Muscle layer of colon (tissue), 2 donors: ENCODE results near the gene MAP3K14.
A peak's percentile ranks its signal among the peaks of the same experiment; 100 is the strongest.
"Not testable (repeated sequence)": the region's sequence is repeated elsewhere in the genome, so short reads cannot be mapped to it uniquely, and the experiment has no call there.

Experiments used
- H3K27ac ChIP-seq: one replicate; pipeline ENCODE4 v1.7.0; 2013; ENCODE audit warnings: low read depth, mild to moderate bottlenecking, low read length, moderate library complexity
- H3K27me3 ChIP-seq, 2 donors: one replicate each; pipeline ENCODE4 v1.7.0; 2013; ENCODE audit warnings: low read length in 2 of 2, mild to moderate bottlenecking in 2 of 2; ENCODE audit not compliant: insufficient read depth in 2 of 2, control insufficient read depth in 1 of 2
- H3K36me3 ChIP-seq: one replicate; pipeline ENCODE4 v1.7.0; 2013; ENCODE audit warnings: mild to moderate bottlenecking, low read length; ENCODE audit not compliant: insufficient read depth
- H3K4me1 ChIP-seq: one replicate; pipeline ENCODE4 v1.7.0; 2013; ENCODE audit warnings: mild to moderate bottlenecking, low read length; ENCODE audit not compliant: insufficient read depth
- H3K4me3 ChIP-seq, 2 donors: one replicate each; pipeline ENCODE4 v1.7.0; 2013; ENCODE audit warnings: low read length in 2 of 2, low read depth in 1 of 2, mild to moderate bottlenecking in 1 of 2, moderate library complexity in 1 of 2
- H3K9ac ChIP-seq: one replicate; pipeline ENCODE4 v1.7.0; 2013; ENCODE audit warnings: low read length
- H3K9me3 ChIP-seq: one replicate; pipeline ENCODE4 v1.7.0; 2013; ENCODE audit warnings: mild to moderate bottlenecking, low read length
- donor health status: abdominal sarcoma.
- donor health status: Adenocarcinoma of cecum.

Gene MAP3K14

DNA sequence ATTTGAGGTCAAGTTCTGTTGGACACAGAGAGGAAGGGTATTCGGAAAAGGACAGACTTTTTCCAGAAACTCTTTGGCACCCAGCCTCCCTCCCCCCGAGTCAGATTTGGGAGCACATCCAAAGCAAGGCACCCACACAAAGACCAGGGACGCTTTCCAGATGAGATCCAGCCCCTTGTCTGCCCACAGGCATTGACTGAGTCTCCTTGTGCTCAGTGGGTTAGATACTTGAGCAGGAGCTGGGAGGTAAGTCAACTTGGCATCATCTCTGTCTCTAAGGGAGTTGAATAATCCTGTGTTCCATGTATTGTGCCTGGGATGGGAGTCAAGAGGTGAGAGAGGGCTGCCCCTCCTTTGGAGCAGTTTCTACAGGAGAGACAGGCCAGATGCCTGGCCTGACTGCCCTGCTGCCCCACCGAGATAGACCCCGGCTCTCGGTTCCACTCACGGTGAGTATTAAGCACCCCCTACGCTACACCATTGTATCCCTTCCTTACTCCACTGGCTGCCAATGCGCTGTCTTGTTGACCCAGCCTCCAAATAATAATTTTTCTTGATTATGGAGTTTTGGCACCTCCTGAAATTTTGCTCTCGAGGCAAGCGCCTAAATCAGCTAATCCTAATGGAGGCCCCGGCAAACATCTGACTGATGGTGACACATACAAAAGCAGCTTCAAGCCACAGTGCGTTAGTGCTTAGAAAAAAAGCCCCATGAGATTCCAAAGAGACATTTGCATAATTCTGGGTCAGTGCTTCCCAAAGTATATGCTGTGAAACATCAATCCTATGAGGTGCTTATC, 29.6 kb upstream of the MAP3K14 start:
- H3K27ac ChIP-seq: peak overlapping the region; percentile 35
- H3K9ac ChIP-seq: no peak overlapping the region
- H3K27me3 ChIP-seq: no peaks in the 10 kb centered on the region
- peaks cover 27% of the 10 kb centered on the region for H3K4me1 ChIP-seq
- H3K36me3 ChIP-seq: no peaks in the 10 kb centered on the region
- H3K4me3 ChIP-seq: no peak overlapping the region
- no peaks in the 10 kb centered on the region for H3K9me3 ChIP-seq

DNA sequence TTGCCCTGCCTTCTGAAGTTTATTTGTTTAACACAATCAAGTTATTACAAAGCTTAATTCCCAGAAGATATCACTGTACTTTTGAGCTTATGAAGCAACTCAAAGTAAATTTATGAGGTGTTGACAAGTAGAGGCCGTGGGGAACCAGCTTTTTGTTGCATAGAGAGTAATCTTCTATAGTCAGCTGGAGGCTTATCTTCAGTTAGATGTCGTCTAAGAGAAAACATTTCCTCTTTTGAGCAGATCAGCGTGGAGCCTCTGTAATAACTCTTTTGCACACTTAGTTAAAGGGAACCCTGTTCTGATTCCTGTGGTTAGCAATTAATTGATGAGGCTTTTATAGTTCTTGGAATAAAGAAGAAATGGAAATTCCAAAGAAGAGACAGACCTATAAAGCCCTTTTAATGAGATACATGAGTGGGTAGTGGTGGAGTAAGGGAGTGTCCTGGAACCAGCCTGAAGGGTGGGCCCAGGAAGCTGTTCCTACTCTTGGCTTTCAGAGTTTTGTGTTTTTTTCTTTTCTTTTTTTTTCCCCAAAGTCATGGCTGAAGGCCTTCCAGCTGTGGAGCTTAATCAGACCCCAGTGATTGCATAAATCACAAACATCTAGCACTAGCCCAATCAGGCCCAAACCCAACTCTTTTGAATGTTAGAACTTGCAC, 28.9 kb upstream of the MAP3K14 start:
- Histone ChIP-seq H3K9me3 (no peaks in the 10 kb centered on the region), H3K27ac (peak overlapping the region; percentile 52), H3K4me1 (peaks cover 27% of the 10 kb centered on the region), H3K36me3 (no peaks in the 10 kb centered on the region), H3K27me3 (no peaks in the 10 kb centered on the region), H3K4me3 (no peak overlapping the region), H3K9ac (no peak overlapping the region)

DNA sequence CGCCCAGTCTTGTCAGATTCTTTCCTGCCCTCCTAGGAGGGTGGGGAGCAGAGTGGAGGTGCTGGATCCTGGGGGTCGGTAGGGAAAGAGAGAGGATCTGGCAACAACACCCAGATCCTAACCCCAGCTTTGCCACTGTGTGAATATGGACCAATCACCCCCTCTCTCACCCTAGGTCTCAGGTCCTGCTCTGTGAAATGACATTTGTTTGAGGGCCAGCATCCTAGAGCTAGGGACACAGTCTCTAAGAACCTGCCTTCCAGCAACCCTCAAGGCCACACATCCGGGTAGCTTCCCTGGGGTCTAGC, 28.4 kb upstream of the MAP3K14 start:
- Histone ChIP-seq H3K4me1 (peaks cover 27% of the 10 kb centered on the region), H3K9me3 (no peaks in the 10 kb centered on the region), H3K27ac (peak overlapping the region; percentile 52), H3K4me3 (no peak overlapping the region), H3K36me3 (no peaks in the 10 kb centered on the region), H3K27me3 (no peaks in the 10 kb centered on the region), H3K9ac (no peak overlapping the region)

DNA sequence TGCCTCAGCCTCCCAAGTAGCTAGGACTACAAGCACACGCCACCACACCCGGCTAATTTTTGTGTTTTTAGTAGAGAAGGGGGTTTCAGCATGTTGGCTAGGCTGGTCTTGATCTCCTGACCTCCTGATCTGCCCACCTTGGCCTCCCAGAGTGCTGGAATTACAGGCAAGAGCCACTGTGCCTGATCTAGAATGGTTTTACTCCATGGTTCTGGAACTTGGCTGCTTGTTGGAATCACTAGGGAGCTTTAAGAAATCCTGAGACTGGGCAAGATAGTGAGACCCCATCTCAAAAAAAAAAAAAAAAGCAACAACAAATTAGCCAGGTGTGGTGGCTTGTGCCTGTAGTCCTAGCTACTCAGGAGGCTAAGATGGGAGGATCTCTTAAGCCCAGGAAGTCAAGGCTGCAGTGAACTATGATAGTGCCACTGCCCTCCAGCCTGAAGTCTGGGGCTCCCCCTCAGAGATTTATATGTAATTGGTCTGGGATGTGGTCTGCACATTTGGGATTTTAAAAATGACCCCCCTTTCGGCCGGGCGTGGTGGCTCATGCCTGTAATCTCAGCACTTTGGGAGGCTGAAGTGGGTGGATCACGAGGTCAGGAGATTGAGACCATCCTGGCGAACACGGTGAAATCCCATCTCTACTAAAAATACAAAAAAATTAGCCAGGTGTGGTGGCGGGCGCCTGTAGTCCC, 27.3 kb upstream of the MAP3K14 start:
- H3K36me3 ChIP-seq, H3K27ac ChIP-seq, H3K27me3 ChIP-seq, H3K9me3 ChIP-seq, H3K9ac ChIP-seq, H3K4me3 ChIP-seq: not testable (repeated sequence)
- peaks cover 27% of the 10 kb centered on the region for H3K4me1 ChIP-seq

DNA sequence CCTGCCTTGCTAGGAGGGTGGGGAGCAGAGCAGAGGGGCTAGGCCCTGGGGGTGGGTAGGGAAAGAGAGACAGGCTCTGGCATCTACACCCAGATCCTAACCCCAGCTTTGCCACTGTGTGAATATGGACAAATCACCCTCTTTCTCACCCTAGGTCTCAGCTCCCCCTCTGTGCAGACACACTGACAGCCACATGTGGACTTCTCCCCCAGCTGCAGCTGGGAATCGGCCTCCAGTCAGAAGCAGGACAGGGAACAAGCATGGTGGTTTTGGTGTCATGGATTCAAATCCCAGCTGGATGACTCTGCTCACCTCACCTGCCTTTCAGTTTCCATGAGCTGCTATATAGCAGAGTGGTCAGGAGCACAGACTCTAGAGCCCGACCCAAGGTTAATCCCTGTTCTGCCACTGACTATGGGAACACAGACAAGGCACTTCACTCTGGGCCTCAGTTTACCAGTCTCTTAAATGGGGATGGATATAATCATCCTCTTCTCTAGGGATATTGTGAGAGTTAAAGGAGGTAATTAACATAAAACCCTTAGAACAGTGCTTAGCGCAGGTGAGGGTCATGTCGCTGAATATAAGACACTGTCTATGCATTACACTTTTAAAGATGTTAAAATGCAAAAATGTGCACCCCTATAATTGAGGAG, 26.2 kb upstream of the MAP3K14 start:
- H3K9ac ChIP-seq: no peak overlapping the region
- no peak overlapping the region for H3K27ac ChIP-seq
- H3K36me3 ChIP-seq: no peaks in the 10 kb centered on the region
- H3K27me3 ChIP-seq: no peaks in the 10 kb centered on the region
- no peaks in the 10 kb centered on the region for H3K9me3 ChIP-seq
- no peak overlapping the region for H3K4me3 ChIP-seq
- peaks cover 27% of the 10 kb centered on the region for H3K4me1 ChIP-seq

DNA sequence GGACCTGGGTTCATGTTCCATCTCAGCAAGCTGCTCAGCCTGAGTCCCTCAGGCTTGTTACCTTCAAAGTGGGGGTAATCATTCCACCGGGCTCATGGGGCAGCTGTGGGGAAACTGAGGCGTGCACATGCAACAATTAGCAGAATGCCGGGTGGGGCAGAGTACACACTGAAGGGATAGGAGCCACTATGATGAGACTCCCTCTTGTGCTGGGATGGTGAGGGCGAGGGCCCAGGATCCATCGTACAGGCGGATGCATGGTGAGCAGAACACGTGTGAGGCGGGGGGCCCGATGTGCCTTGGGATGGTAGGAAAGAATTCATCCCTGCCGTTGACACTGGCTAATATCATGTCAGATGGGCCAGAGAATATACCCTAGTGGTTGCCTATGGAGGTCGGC, 25.5 kb upstream of the MAP3K14 start:
- H3K4me3 ChIP-seq: no peak overlapping the region
- peaks cover 22% of the 10 kb centered on the region for H3K4me1 ChIP-seq
- no peaks in the 10 kb centered on the region for H3K27me3 ChIP-seq
- no peaks in the 10 kb centered on the region for H3K36me3 ChIP-seq
- no peak overlapping the region for H3K9ac ChIP-seq
- H3K27ac ChIP-seq: no peak overlapping the region
- H3K9me3 ChIP-seq: no peaks in the 10 kb centered on the region

DNA sequence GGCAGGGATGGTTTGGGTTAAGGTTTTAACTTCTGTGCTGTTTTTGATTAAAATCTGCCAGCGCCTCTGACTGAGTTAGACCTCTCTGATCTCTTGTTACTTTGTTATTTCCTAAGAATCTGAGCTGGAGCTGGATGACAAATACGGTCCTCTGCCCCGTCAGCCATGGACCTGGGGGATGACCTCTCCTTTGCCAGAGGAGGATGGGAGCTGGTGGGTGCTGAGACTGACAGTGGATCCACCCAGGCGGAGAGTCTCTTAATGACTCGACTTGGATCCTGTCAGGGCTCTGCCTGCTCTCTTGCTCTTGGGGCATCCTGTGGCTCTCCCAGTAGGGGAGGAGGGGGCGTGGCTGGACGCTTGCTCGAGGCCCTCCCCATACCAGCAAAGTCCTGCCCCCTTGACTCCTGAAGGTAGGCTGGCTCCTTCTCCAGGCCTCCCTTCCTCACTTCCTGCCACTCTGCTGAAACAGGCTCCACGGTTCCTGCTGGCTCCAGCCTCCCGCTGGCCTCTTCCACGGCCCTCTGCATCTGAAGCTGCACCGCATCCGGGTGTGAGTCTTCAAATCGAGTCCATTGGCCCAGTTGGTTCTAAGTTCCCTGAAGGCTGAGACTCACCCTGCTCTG, 24.8 kb upstream of the MAP3K14 start:
- peaks cover 15% of the 10 kb centered on the region for H3K4me1 ChIP-seq

DNA sequence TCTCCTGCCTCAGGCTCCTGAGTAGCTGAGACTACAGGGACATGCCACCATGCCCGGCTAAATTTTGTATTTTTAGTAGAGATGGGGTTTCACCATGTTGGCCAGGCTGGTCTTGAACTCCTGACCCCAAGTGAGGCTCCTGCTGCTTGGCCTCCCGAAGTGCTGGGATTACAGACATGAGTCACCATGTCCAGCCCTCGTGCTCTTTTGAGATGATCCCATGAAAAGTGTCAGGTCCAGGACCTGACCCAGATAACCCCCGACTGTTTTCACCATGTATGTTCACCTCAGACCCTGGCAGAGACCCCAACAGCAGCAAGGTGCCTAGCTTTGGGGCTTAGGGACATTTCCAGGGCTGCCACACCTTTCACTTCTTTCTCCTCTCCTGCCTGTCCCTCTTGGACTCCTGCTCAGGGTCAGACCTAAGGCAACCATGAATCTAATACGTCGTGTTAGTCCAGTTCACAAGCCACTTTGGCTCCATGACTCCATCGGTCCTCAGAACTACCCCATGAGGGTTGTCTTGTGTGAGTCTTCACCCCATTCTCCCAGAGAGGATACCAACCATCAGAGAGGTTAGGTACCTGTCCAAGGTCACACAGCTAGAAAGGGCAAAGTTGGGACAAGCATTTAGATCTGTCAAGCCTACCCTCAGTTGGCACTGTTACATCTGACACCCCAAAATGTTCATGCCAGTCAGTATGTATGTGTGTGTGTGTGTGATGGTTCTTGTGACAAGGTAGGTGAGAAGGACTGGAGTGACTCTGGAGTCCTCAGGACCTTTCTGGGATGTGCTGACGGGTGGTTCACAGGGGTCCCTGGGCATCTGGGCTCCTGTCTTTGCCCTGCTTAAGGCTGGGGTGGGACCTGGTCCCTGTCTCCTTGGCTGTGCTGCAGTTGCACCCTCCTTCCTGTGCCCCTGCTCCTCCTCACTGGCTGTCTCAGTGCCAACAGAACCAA, 23.1 kb upstream of the MAP3K14 start:
- no peaks in the 10 kb centered on the region for H3K9me3 ChIP-seq
- no peaks in the 10 kb centered on the region for H3K4me1 ChIP-seq
- H3K27me3 ChIP-seq: no peaks in the 10 kb centered on the region
- H3K27ac ChIP-seq: no peak overlapping the region
- no peak overlapping the region for H3K4me3 ChIP-seq
- no peaks in the 10 kb centered on the region for H3K36me3 ChIP-seq
- H3K9ac ChIP-seq: no peak overlapping the region

More for the DNA sequence above, 24.8 kb upstream of the MAP3K14 start:
- no peaks in the 10 kb centered on the region for H3K27me3 ChIP-seq
- H3K27ac ChIP-seq: no peak overlapping the region
- H3K36me3 ChIP-seq: no peaks in the 10 kb centered on the region
- H3K9me3 ChIP-seq: no peaks in the 10 kb centered on the region
- no peak overlapping the region for H3K4me3 ChIP-seq
- H3K9ac ChIP-seq: no peak overlapping the region

DNA sequence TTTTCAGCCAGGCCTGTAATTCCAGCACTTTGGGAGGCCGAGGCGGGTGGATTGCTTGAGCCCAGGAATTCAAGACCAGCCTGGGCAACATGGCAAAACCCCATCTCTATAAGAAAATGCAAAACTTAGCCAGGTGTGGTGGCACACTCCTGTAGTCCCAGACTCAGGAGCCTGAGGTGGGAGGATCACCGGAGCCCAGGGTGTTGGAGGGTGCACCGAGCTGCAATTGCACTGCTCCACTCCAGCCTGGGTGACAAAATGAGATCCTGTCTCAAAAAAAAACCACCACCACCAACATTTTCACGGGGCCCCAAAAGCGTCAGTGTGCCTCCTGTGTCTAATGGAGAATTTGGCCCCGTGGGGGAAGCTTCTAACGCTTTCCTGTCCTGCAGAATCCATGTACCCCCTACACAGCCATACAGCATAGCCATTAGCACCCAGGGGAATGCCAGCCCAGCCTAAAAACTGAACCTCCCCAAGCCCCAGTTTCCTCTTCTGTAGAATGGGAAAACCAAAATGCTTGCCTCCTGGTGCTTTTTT, 22.2 kb upstream of the MAP3K14 start:
- H3K4me1 ChIP-seq: no peaks in the 10 kb centered on the region
- no peak overlapping the region for H3K27ac ChIP-seq
- H3K9ac ChIP-seq: no peak overlapping the region
- no peaks in the 10 kb centered on the region for H3K9me3 ChIP-seq
- no peaks in the 10 kb centered on the region for H3K27me3 ChIP-seq
- H3K36me3 ChIP-seq: no peaks in the 10 kb centered on the region
- no peak overlapping the region for H3K4me3 ChIP-seq

DNA sequence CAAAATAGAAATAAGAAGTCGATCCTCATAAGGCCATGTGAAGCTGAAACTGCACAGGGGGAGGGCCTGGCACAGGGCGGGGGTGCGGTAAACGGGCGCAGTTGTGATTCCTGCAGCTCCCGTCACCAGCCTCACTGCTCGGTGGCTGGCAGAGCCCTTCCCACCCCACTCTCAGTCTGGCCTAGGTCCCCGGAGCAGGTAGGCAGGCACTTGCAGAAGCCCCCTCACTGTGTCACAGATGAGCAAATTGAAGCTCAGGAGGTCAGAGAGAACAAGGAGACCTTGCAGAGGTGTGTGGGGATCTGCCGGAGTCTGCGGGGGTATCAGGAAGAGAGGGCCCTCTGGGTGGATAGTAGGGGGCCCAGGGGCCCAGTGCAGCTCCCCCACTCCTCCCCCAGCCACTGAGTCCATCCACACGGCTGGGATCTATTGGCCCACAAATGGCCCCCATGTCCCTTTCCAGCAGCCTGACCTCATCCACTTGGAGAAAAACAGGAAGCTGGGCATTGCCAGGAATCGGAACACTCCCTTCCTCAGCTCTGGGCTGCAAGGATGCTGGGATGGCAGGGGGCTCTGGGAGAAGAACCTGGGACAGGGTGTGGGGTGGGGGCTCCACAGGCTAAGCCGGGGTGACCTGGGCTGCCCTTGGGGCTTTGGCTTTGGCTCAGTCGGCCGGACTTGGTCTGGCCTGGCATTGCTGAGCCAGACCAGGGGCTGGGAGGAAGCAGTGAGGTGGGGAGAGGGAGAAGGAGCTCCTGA, 21.4 kb upstream of the MAP3K14 start:
- Histone ChIP-seq H3K4me1 (no peaks in the 10 kb centered on the region), H3K27ac (no peak overlapping the region), H3K36me3 (no peaks in the 10 kb centered on the region), H3K4me3 (no peak overlapping the region), H3K9ac (no peak overlapping the region), H3K9me3 (no peaks in the 10 kb centered on the region), H3K27me3 (no peaks in the 10 kb centered on the region)
